Neural progenitor cell (in vitro differentiated cells): ENCODE data around the gene BICD1. TPM values are rescaled to one million over a fixed set of nuclear protein-coding genes. Genes with fewer than 3 reads are reported as not detected.

ENCODE experiments used
- DNase-seq: peaks from one replicate; pipeline ENCODE4 v3.0.0-alpha.2; 2016; ENCODE audit warnings: low spot score
- H2AFZ ChIP-seq: fragments of 200-600 bp; sonication (generic); replicated peaks from 2 replicates; pipeline ENCODE4 v1.6.1; 2016; ENCODE audit warnings: antibody characterized with exemption
- H3F3A ChIP-seq: fragments of 200-600 bp; sonication (generic); 2 replicates; pipeline ENCODE4 v1.6.1; 2016; ENCODE audit warnings: antibody characterized with exemption, low read depth
- H3K27ac ChIP-seq: fragments of 200-600 bp; sonication (generic); 2 replicates; pipeline ENCODE4 v1.5.1; 2016; ENCODE audit warnings: mild to moderate bottlenecking
- H3K27me3 ChIP-seq: fragments of 200-600 bp; sonication (generic); 2 replicates; pipeline ENCODE4 v1.6.1; 2016; ENCODE audit warnings: mild to moderate bottlenecking, moderate library complexity
- H3K36me3 ChIP-seq: fragments of 200-600 bp; sonication (generic); 2 replicates; pipeline ENCODE4 v1.5.1; 2016
- H3K4me1 ChIP-seq: fragments of 200-600 bp; sonication (generic); 2 replicates; pipeline ENCODE4 v1.6.1; 2016; ENCODE audit warnings: mixed run types
- H3K4me2 ChIP-seq: fragments of 200-600 bp; sonication (generic); 2 replicates; pipeline ENCODE4 v1.6.1; 2016
- H3K4me3 ChIP-seq: fragments of 200-600 bp; sonication (generic); 2 replicates; pipeline ENCODE4 v1.5.1; 2016
- H3K79me2 ChIP-seq: fragments of 200-600 bp; sonication (generic); 2 replicates; pipeline ENCODE4 v1.6.1; 2016; ENCODE audit warnings: low read depth
- H3K9ac ChIP-seq: fragments of 200-600 bp; sonication (generic); 2 replicates; pipeline ENCODE4 v1.6.1; 2016
- H3K9me3 ChIP-seq: fragments of 200-600 bp; sonication (generic); 2 replicates; pipeline ENCODE4 v1.5.1; 2016; ENCODE audit warnings: low read depth
- H4K20me1 ChIP-seq: fragments of 200-600 bp; sonication (generic); 2 replicates; pipeline ENCODE4 v1.6.1; 2016; ENCODE audit warnings: low read depth
- H3K27ac Mint-ChIP-seq: 3 replicates; pipeline ENCODE4 v1.8.0; 2021; ENCODE audit warnings: mixed read lengths
- H3K27me3 Mint-ChIP-seq: 2 replicates; pipeline ENCODE4 v1.8.0; 2022; ENCODE audit warnings: low read depth, mild to moderate bottlenecking, inconsistent platforms, moderate library complexity, mixed read lengths; ENCODE audit not compliant: insufficient read depth
- H3K36me3 Mint-ChIP-seq: 3 replicates; pipeline ENCODE4 v1.8.0; 2021; ENCODE audit warnings: mixed read lengths
- H3K4me1 Mint-ChIP-seq: 3 replicates; pipeline ENCODE4 v1.8.0; 2021; ENCODE audit warnings: mixed read lengths
- H3K4me3 Mint-ChIP-seq: 3 replicates; pipeline ENCODE4 v1.8.0; 2021; ENCODE audit warnings: mild to moderate bottlenecking, moderate library complexity, mixed read lengths
- H3K9me3 Mint-ChIP-seq: 3 replicates; pipeline ENCODE4 v1.8.0; 2020; ENCODE audit warnings: mixed read lengths
- EZH2 ChIP-seq: fragments of 200-600 bp; sonication (generic); IDR thresholded peaks from 2 replicates; pipeline ENCODE4 v1.6.1; 2017; ENCODE audit warnings: antibody characterized with exemption, mild to moderate bottlenecking, moderate library complexity
- EZH2phosphoT487 ChIP-seq: fragments of 200-600 bp; sonication (generic); IDR thresholded peaks from 2 replicates; pipeline ENCODE4 v1.6.1; 2017; ENCODE audit warnings: antibody characterized with exemption
- total RNA-seq: library from RNA; depleted of rRNA; stranded (reverse); fragments of >200 nt; gene quantifications from 2 replicates; pipeline ENCODE4 v1.2.3, GENCODE V29; 2015; ENCODE audit warnings: low replicate concordance
- TF ChIP-seq, protein P1 (sequence below): fragments of 200-600 bp; sonication (generic); IDR thresholded peaks from 2 replicates; pipeline ENCODE4 v1.5.1; 2017; ENCODE audit warnings: antibody characterized with exemption, mild to moderate bottlenecking

Gene BICD1
- total RNA-seq, 1 donor from 2014 or later = 23.6 TPM

DNA sequence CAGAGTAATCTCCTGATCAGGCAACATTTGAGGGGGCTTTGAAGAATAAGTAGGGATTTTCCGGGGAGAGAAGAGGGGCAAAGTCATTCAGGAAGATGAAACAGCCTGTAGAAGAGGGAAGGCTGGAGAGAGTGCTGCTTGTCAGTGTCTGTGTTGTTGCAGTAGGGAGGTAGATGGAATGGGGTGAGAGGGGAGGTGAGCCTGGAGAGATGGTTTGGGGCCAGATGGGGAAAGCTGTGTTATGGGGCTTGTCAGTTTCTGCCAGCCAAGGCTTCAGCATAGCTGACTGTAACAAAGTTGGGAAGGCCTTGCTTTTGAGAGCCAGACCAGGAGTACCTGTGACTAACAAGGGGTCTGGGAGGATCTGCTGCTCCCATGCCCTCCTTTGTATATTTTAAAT lies 18.0 kb downstream of the BICD1 start:
- Mint-ChIP-seq H3K36me3 (peaks cover 7% of the 10 kb centered on the region), H3K4me3 (no peak overlapping the region), H3K27me3 (no peaks in the 10 kb centered on the region), H3K9me3 (no peaks in the 10 kb centered on the region), H3K27ac (peak overlapping the region; percentile 17), H3K4me1 (peaks cover 27% of the 10 kb centered on the region)
- no peak overlapping the region for H3K9ac ChIP-seq
- H3K36me3 ChIP-seq = peaks cover 6% of the 10 kb centered on the region
- TF ChIP-seq EZH2 (no peak), EZH2phosphoT487 (no peak)
- TF ChIP-seq, protein P1, sequence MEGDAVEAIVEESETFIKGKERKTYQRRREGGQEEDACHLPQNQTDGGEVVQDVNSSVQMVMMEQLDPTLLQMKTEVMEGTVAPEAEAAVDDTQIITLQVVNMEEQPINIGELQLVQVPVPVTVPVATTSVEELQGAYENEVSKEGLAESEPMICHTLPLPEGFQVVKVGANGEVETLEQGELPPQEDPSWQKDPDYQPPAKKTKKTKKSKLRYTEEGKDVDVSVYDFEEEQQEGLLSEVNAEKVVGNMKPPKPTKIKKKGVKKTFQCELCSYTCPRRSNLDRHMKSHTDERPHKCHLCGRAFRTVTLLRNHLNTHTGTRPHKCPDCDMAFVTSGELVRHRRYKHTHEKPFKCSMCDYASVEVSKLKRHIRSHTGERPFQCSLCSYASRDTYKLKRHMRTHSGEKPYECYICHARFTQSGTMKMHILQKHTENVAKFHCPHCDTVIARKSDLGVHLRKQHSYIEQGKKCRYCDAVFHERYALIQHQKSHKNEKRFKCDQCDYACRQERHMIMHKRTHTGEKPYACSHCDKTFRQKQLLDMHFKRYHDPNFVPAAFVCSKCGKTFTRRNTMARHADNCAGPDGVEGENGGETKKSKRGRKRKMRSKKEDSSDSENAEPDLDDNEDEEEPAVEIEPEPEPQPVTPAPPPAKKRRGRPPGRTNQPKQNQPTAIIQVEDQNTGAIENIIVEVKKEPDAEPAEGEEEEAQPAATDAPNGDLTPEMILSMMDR = no peak
- no peaks in the 10 kb centered on the region for H3K27me3 ChIP-seq
- H3K27ac ChIP-seq = peak overlapping the region; percentile 62
- peaks cover 19% of the 10 kb centered on the region for H3K4me1 ChIP-seq
- peak overlapping the region; percentile 20 for H3K4me2 ChIP-seq
- no peak overlapping the region for H2AFZ ChIP-seq
- no peak overlapping the region for H3K4me3 ChIP-seq
- no peaks in the 10 kb centered on the region for H3K9me3 ChIP-seq
- peaks cover 22% of the 10 kb centered on the region for H4K20me1 ChIP-seq
- H3K79me2 ChIP-seq = peaks cover 98% of the 10 kb centered on the region
- H3F3A ChIP-seq = peaks cover 7% of the 10 kb centered on the region
- peak; percentile 9 for DNase-seq

GRCh38 chr12:32125455-32126084 lies 18.9 kb downstream of the BICD1 start:
- TF ChIP-seq EZH2phosphoT487 (no peak), EZH2 (no peak)
- TF ChIP-seq, protein P1 = no peak
- peaks cover 17% of the 10 kb centered on the region for H4K20me1 ChIP-seq
- H3K4me1 ChIP-seq = peaks cover 15% of the 10 kb centered on the region
- peaks cover 7% of the 10 kb centered on the region for H3F3A ChIP-seq
- no peak overlapping the region for H3K4me3 ChIP-seq
- peak overlapping the region; percentile 54 for H3K27ac Mint-ChIP-seq
- H3K9me3 ChIP-seq = no peaks in the 10 kb centered on the region
- peaks cover 19% of the 10 kb centered on the region for H3K4me1 Mint-ChIP-seq
- H3K9me3 Mint-ChIP-seq = no peaks in the 10 kb centered on the region
- H3K4me2 ChIP-seq = peak overlapping the region; percentile 20
- peaks cover 6% of the 10 kb centered on the region for H3K36me3 ChIP-seq
- peaks cover 98% of the 10 kb centered on the region for H3K79me2 ChIP-seq
- no peak overlapping the region for H3K4me3 Mint-ChIP-seq
- no peak overlapping the region for H2AFZ ChIP-seq
- no peak overlapping the region for H3K9ac ChIP-seq
- DNase-seq = no peak
- no peaks in the 10 kb centered on the region for H3K27me3 ChIP-seq
- H3K36me3 Mint-ChIP-seq = peaks cover 10% of the 10 kb centered on the region
- no peaks in the 10 kb centered on the region for H3K27me3 Mint-ChIP-seq
- H3K27ac ChIP-seq = no peak overlapping the region

DNA sequence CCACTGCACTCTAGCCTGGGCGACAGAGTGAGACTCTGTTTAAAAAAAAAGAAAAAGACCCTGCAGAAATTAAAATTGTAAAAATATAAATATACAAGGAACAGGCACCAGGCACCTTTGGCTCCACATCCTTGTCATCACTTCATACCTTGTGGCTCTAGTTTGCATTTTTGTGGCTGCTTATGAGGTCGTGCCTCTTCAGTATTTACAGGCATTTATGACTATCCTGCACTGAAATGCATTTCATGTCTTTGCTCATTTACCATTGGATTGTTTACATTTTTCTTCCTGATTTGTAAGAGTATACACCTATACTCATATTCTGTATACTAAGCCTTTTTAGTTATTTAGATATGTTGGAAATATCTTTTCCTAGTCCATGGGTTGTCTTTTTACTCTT lies 20.1 kb downstream of the BICD1 start:
- Histone ChIP-seq H3K27ac (no peak overlapping the region), H3K4me2 (no peak overlapping the region), H4K20me1 (peaks cover 16% of the 10 kb centered on the region), H3K9ac (no peak overlapping the region), H3K9me3 (no peaks in the 10 kb centered on the region), H3F3A (peaks cover 7% of the 10 kb centered on the region), H3K4me3 (no peak overlapping the region), H3K4me1 (peaks cover 15% of the 10 kb centered on the region), H3K36me3 (peaks cover 6% of the 10 kb centered on the region), H3K27me3 (no peaks in the 10 kb centered on the region), H2AFZ (no peak overlapping the region), H3K79me2 (peaks cover 100% of the 10 kb centered on the region)
- Mint-ChIP-seq H3K9me3 (no peaks in the 10 kb centered on the region), H3K27me3 (no peaks in the 10 kb centered on the region), H3K4me3 (no peak overlapping the region), H3K4me1 (peaks cover 18% of the 10 kb centered on the region), H3K27ac (no peak overlapping the region), H3K36me3 (peaks cover 11% of the 10 kb centered on the region)
- no peak for TF ChIP-seq EZH2
- TF ChIP-seq, protein P1 = no peak
- TF ChIP-seq EZH2phosphoT487 = no peak
- DNase-seq = no peak
